Activated B cell treated with CpG ODN at 0.5 μM for 24 hours (primary cell): ENCODE measurements around the gene MALT1. TPM values are rescaled to one million over a fixed set of nuclear protein-coding genes. Genes with fewer than 3 reads are reported as not detected.

Experiments
- ATAC-seq: fragments of 200-7000 bp; cut with Tn5 transposase; one replicate; pipeline ENCODE4 v1.10.0; 2021; ENCODE audit warnings: low read depth, mild to moderate bottlenecking, moderate library complexity
- CTCF ChIA-PET: fragments of 350-600 bp; sonication (Branson Sonifier 250); formaldehyde crosslinking; loops from one replicate; lab custom pipeline; 2021; ENCODE audit warnings: antibody characterized with exemption; lab: Charles Lee
- POLR2A ChIA-PET: fragments of 350-600 bp; sonication (Branson Sonifier 250); formaldehyde crosslinking; loops from one replicate; lab custom pipeline; 2021; ENCODE audit warnings: antibody characterized with exemption; lab: Charles Lee
- DNase-seq: peaks from one replicate; pipeline ENCODE4 v3.0.0; 2022
- H3K27ac Mint-ChIP-seq: one replicate; pipeline ENCODE4 v1.8.0; 2020; ENCODE audit warnings: mixed read lengths
- H3K27me3 Mint-ChIP-seq: one replicate; pipeline ENCODE4 v1.8.0; 2021; ENCODE audit warnings: mixed read lengths
- H3K36me3 Mint-ChIP-seq: one replicate; pipeline ENCODE4 v1.8.0; 2021; ENCODE audit warnings: low read depth, mixed read lengths
- H3K4me1 Mint-ChIP-seq: one replicate; pipeline ENCODE4 v1.8.0; 2021; ENCODE audit warnings: mixed read lengths
- H3K4me3 Mint-ChIP-seq: one replicate; pipeline ENCODE4 v1.8.0; 2020; ENCODE audit warnings: mild to moderate bottlenecking, mixed read lengths
- H3K9me3 Mint-ChIP-seq: one replicate; pipeline ENCODE4 v1.8.0; 2020; ENCODE audit warnings: mixed read lengths
- CTCF ChIP-seq: fragments of 200-600 bp; IDR thresholded peaks from one replicate; pipeline ENCODE4 v1.8.0; 2022; ENCODE audit warnings: antibody characterized with exemption, mild to moderate bottlenecking
- intact Hi-C: fragments of 100-400 bp; cut with micrococcal nuclease; formaldehyde crosslinking; loops from one replicate; pipeline ENCODE4 v1.15.1; 2024
- total RNA-seq: library from RNA; stranded (reverse); gene quantifications from 2 replicates; pipeline ENCODE4 v1.2.3, GENCODE V29; 2022

Gene MALT1
- total RNA-seq, 1 donor from 2014 or later: 75.6 TPM

- H3K27me3 Mint-ChIP-seq: no peaks in the 10 kb centered on the region
- H3K9me3 Mint-ChIP-seq: no peaks in the 10 kb centered on the region
- H3K27ac Mint-ChIP-seq: peak overlapping the region; percentile 95
- TF ChIP-seq CTCF: no peak
- peak; percentile 23 for ATAC-seq
- ChIA-PET CTCF (interaction anchor here (0.9 to 4.0 kb wide), 14 partner anchors 10 to 145 kb away, joined by 3 to 28 read pairs (median 5); no protein-coding TSS in a partner anchor), POLR2A (interaction anchor here (0.5 to 4.6 kb wide), 39 partner anchors 9 to 401 kb away, joined by 3 to 190 read pairs (median 5); no protein-coding TSS in a partner anchor)
- no peak for DNase-seq
- intact Hi-C loops: loop anchor here (1.0 to 10.0 kb wide), 12 partner anchors 10 to 627 kb away; partner anchors contain the start of gene NEDD4L
- peaks cover 75% of the 10 kb centered on the region for H3K4me1 Mint-ChIP-seq
- peak overlapping the region; percentile 95 for H3K4me3 Mint-ChIP-seq
- H3K36me3 Mint-ChIP-seq: peaks cover 42% of the 10 kb centered on the region
Observed at GRCh38 chr18:58671632-58672564, 633 bp downstream of the MALT1 start.

GRCh38 chr18:58674159-58674558 lies 2.9 kb downstream of the MALT1 start:
- no peak for TF ChIP-seq CTCF
- ChIA-PET CTCF (interaction anchor here (1.1 kb wide), 1 partner anchor 145 kb away, joined by 3 read pairs; no protein-coding TSS in a partner anchor), POLR2A (interaction anchor here (0.9 to 1.7 kb wide), 2 partner anchors 14 to 138 kb away, joined by 3 to 5 read pairs; no protein-coding TSS in a partner anchor)
- Mint-ChIP-seq H3K27me3 (no peaks in the 10 kb centered on the region), H3K4me1 (peaks cover 83% of the 10 kb centered on the region), H3K27ac (peak overlapping the region; percentile 30), H3K4me3 (peak overlapping the region; percentile 2), H3K9me3 (no peaks in the 10 kb centered on the region), H3K36me3 (peaks cover 39% of the 10 kb centered on the region)
- intact Hi-C loops: loop anchor here (5.0 to 10.0 kb wide), 4 partner anchors 37 to 629 kb away; partner anchors contain the start of gene NEDD4L
- ATAC-seq (no peak), DNase-seq (no peak)

GRCh38 chr18:58674863-58675472 lies 3.7 kb downstream of the MALT1 start:
- Mint-ChIP-seq H3K36me3 (peaks cover 39% of the 10 kb centered on the region), H3K27me3 (no peaks in the 10 kb centered on the region), H3K27ac (no peak overlapping the region), H3K9me3 (no peaks in the 10 kb centered on the region), H3K4me3 (no peak overlapping the region), H3K4me1 (peaks cover 79% of the 10 kb centered on the region)
- DNase-seq (no peak), ATAC-seq (no peak)
- intact Hi-C loops: loop anchor here (5.0 to 10.0 kb wide), 4 partner anchors 38 to 630 kb away; partner anchors contain the start of gene NEDD4L
- POLR2A ChIA-PET: interaction anchor here (0.7 to 1.7 kb wide), 4 partner anchors 13 to 927 kb away, joined by 3 to 5 read pairs (median 3); no protein-coding TSS in a partner anchor
- TF ChIP-seq CTCF: no peak
- CTCF ChIA-PET: interaction anchor here (1.1 to 1.3 kb wide), 2 partner anchors 89 to 145 kb away, joined by 3 to 5 read pairs; no protein-coding TSS in a partner anchor

- intact Hi-C loops: loop anchor here (2.0 to 10.0 kb wide), 3 partner anchors 17 to 631 kb away; partner anchors contain the start of gene NEDD4L
- Mint-ChIP-seq H3K4me3 (no peak overlapping the region), H3K27ac (peak overlapping the region; percentile 4), H3K9me3 (no peaks in the 10 kb centered on the region), H3K36me3 (peaks cover 47% of the 10 kb centered on the region), H3K4me1 (peaks cover 74% of the 10 kb centered on the region), H3K27me3 (no peaks in the 10 kb centered on the region)
- no peak for ATAC-seq
- DNase-seq: no peak
- CTCF ChIA-PET: interaction anchor here (0.6 to 1.3 kb wide), 3 partner anchors 48 to 146 kb away, joined by 3 to 5 read pairs (median 4); no protein-coding TSS in a partner anchor
- POLR2A ChIA-PET: interaction anchor here (1.2 kb wide), 1 partner anchor 18 kb away, joined by 3 read pairs; no protein-coding TSS in a partner anchor
- TF ChIP-seq CTCF: no peak
Observed at GRCh38 chr18:58676270-58676669, 5.0 kb downstream of the MALT1 start.
